ENCODE data around the gene SALL2.

DNA sequence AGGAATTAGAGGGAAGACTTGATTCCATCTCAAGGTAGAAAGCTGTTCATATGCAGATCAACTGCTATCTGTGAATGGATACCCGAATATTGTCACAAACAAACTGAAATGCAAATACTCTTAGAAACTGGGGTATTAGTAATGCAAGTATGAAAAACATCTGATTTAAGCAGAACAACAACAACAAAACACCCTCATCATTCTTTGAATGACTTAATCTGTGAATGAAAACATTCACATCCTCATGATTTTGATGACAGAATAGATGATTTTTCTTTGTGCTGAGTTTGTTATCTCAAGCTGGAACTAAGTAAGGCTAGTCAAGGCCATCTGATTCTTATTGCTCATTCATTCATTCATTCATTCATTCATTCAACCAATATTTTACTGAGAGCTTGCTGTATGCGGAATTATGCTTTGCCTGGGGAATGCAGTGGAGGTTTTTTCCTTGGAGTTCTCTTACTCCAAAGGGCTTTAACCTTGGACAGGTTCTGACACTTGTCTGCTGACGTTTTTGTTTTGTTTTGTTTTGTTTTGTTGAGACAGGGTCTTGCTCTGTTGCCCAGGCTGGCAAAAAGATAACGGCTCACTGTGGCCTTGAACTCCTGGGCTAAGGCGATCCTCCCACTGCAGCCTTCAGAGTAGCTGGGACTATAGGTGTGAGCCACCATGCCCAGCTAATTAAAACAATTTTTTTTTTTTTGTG lies 30.4 kb upstream of the SALL2 start:
- no peak for TF ChIP-seq RAD21 (IDR thresholded peaks at IDR 0.05; ENCODE audit: low read length)
- no peak for TF ChIP-seq MAX (IDR thresholded peaks at IDR 0.05; ENCODE audit: low read depth)
- no peak for TF ChIP-seq MEF2A (IDR thresholded peaks at IDR 0.05; ENCODE audit: borderline replicate concordance, low read depth)
- TF ChIP-seq, protein P1, sequence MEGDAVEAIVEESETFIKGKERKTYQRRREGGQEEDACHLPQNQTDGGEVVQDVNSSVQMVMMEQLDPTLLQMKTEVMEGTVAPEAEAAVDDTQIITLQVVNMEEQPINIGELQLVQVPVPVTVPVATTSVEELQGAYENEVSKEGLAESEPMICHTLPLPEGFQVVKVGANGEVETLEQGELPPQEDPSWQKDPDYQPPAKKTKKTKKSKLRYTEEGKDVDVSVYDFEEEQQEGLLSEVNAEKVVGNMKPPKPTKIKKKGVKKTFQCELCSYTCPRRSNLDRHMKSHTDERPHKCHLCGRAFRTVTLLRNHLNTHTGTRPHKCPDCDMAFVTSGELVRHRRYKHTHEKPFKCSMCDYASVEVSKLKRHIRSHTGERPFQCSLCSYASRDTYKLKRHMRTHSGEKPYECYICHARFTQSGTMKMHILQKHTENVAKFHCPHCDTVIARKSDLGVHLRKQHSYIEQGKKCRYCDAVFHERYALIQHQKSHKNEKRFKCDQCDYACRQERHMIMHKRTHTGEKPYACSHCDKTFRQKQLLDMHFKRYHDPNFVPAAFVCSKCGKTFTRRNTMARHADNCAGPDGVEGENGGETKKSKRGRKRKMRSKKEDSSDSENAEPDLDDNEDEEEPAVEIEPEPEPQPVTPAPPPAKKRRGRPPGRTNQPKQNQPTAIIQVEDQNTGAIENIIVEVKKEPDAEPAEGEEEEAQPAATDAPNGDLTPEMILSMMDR (IDR thresholded peaks at IDR 0.05): no peak
- no peak for TF ChIP-seq GABPA (IDR thresholded peaks at IDR 0.05; ENCODE audit: low read depth)
- no peak for TF ChIP-seq TAF1 (IDR thresholded peaks at IDR 0.05; ENCODE audit: borderline replicate concordance, low read depth, low read length)
- no peak for TF ChIP-seq EP300 (IDR thresholded peaks at IDR 0.05; ENCODE audit: borderline replicate concordance in 1 of 2, low read depth in 1 of 2, low read length in 1 of 2)
- TF ChIP-seq NFIC (IDR thresholded peaks at IDR 0.05; ENCODE audit: borderline replicate concordance): no peak
- TF ChIP-seq FOXJ3 (CRISPR knock-in tag; IDR thresholded peaks at IDR 0.05): no peak
- TF ChIP-seq SIN3A (IDR thresholded peaks at IDR 0.05; ENCODE audit: borderline replicate concordance, low read depth, low read length): no peak
- TF ChIP-seq FOSL2 (IDR thresholded peaks at IDR 0.05; ENCODE audit: borderline replicate concordance, low read depth): no peak
- TF ChIP-seq, protein P2, sequence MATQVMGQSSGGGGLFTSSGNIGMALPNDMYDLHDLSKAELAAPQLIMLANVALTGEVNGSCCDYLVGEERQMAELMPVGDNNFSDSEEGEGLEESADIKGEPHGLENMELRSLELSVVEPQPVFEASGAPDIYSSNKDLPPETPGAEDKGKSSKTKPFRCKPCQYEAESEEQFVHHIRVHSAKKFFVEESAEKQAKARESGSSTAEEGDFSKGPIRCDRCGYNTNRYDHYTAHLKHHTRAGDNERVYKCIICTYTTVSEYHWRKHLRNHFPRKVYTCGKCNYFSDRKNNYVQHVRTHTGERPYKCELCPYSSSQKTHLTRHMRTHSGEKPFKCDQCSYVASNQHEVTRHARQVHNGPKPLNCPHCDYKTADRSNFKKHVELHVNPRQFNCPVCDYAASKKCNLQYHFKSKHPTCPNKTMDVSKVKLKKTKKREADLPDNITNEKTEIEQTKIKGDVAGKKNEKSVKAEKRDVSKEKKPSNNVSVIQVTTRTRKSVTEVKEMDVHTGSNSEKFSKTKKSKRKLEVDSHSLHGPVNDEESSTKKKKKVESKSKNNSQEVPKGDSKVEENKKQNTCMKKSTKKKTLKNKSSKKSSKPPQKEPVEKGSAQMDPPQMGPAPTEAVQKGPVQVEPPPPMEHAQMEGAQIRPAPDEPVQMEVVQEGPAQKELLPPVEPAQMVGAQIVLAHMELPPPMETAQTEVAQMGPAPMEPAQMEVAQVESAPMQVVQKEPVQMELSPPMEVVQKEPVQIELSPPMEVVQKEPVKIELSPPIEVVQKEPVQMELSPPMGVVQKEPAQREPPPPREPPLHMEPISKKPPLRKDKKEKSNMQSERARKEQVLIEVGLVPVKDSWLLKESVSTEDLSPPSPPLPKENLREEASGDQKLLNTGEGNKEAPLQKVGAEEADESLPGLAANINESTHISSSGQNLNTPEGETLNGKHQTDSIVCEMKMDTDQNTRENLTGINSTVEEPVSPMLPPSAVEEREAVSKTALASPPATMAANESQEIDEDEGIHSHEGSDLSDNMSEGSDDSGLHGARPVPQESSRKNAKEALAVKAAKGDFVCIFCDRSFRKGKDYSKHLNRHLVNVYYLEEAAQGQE (IDR thresholded peaks at IDR 0.05; ENCODE audit: low read depth, low read length): no peak
- no peak for TF ChIP-seq FOXM1 (IDR thresholded peaks at IDR 0.05; ENCODE audit: low read depth)

Data from SK-N-SH (cell line).